Measurements from ENCODE around the gene FAM149B1.

DNA sequence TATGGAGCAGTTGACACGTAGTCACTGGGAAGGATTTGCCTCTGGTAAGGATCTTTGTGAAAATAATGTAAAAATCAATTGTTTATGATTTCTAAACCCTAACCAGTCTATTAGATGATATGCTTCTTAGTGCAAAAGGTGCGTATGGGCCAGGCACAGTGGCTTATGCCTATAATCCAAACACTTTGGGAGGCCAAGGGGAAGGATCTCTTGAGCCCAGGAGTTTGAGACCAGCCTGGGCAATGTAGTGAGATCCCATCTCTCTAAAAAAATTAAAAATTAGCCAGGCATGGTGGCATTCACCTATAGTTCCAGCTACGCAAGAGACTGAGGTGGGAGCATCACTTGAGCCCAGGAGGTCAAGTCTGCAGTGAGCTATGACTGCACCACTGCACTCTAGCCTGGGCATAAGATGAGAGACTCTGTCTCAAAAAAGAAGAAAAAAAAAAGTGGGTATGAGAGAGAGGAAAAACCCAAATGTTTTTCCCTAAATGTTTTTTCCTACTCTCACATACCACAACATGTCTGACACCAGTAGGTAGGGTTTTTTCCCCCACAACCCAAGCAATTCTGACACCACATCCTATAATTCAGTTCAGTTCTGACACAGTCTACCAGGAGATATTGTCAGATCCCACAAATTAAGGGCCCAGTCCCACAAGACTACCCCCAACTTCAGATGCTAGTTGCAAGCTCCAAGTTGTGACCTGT, 42.6 kb downstream of the FAM149B1 start:
- no peak for TF ChIP-seq POLR2A (IDR thresholded peaks at IDR 0.05)
- TF ChIP-seq, protein P1, sequence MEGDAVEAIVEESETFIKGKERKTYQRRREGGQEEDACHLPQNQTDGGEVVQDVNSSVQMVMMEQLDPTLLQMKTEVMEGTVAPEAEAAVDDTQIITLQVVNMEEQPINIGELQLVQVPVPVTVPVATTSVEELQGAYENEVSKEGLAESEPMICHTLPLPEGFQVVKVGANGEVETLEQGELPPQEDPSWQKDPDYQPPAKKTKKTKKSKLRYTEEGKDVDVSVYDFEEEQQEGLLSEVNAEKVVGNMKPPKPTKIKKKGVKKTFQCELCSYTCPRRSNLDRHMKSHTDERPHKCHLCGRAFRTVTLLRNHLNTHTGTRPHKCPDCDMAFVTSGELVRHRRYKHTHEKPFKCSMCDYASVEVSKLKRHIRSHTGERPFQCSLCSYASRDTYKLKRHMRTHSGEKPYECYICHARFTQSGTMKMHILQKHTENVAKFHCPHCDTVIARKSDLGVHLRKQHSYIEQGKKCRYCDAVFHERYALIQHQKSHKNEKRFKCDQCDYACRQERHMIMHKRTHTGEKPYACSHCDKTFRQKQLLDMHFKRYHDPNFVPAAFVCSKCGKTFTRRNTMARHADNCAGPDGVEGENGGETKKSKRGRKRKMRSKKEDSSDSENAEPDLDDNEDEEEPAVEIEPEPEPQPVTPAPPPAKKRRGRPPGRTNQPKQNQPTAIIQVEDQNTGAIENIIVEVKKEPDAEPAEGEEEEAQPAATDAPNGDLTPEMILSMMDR (IDR thresholded peaks at IDR 0.05 in 4 of 5, conservative IDR thresholded peaks at IDR 0.05 in 1 of 5), result no peak

All from gastrocnemius medialis (tissue), 4 donors.